ENCODE data around the gene DDX51. TPM values are rescaled to one million over a fixed set of nuclear protein-coding genes. Genes with fewer than 3 reads are reported as not detected.

Gene DDX51
- total RNA-seq, 1 experiment from 2014 or later: 16.2 TPM

GRCh38 chr12:132182206-132182710 lies 38.1 kb upstream of the DDX51 start:
- DNase-seq: no peak
- no peak overlapping the region for H3K4me3 ChIP-seq
- BruUV-seq (replicated peaks): no TSS peak
- H3K36me3 ChIP-seq (ENCODE audit: low read depth): no peaks in the 10 kb centered on the region
- TF ChIP-seq, protein P1, sequence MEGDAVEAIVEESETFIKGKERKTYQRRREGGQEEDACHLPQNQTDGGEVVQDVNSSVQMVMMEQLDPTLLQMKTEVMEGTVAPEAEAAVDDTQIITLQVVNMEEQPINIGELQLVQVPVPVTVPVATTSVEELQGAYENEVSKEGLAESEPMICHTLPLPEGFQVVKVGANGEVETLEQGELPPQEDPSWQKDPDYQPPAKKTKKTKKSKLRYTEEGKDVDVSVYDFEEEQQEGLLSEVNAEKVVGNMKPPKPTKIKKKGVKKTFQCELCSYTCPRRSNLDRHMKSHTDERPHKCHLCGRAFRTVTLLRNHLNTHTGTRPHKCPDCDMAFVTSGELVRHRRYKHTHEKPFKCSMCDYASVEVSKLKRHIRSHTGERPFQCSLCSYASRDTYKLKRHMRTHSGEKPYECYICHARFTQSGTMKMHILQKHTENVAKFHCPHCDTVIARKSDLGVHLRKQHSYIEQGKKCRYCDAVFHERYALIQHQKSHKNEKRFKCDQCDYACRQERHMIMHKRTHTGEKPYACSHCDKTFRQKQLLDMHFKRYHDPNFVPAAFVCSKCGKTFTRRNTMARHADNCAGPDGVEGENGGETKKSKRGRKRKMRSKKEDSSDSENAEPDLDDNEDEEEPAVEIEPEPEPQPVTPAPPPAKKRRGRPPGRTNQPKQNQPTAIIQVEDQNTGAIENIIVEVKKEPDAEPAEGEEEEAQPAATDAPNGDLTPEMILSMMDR (conservative IDR thresholded peaks at IDR 0.05): no peak
- no peak for TF ChIP-seq EZH2 (IDR thresholded peaks at IDR 0.05; ENCODE audit: low read depth)
- no peaks in the 10 kb centered on the region for H3K9me3 ChIP-seq (ENCODE audit: insufficient read depth, low read depth)
- H3F3A ChIP-seq (ENCODE audit: insufficient read depth, low read depth): 0 out of 2 replicates have a peak, but pooled peaks cover 4% of the 10 kb centered on the region
- H3K27me3 ChIP-seq (ENCODE audit: insufficient read depth, low read depth): peaks cover 91% of the 10 kb centered on the region
- POLR2A ChIA-PET (ENCODE audit: unreplicated experiment): no interaction called here
- no peaks in the 10 kb centered on the region for H3K9me2 ChIP-seq (ENCODE audit: insufficient read depth)
- H4K20me1 ChIP-seq (ENCODE audit: insufficient read depth): peaks cover 3% of the 10 kb centered on the region; the same call in 1 of the 2 replicates
- intact Hi-C loops (cut with micrococcal nuclease; ENCODE audit: unreplicated experiment): no loop called here
- no peak overlapping the region for H3K4me2 ChIP-seq
- CTCF ChIA-PET: no interaction called here
- no peak overlapping the region for H2AFZ ChIP-seq
- no peaks in the 10 kb centered on the region for H3K79me2 ChIP-seq (ENCODE audit: low read depth)
- H3K4me1 ChIP-seq (replicated peaks; ENCODE audit: insufficient read depth): no peaks in the 10 kb centered on the region
- H3K27ac ChIP-seq: no peak overlapping the region

GRCh38 chr12:132181570-132182200 lies 37.6 kb upstream of the DDX51 start:
- Histone ChIP-seq H3K9me2 (ENCODE audit: insufficient read depth) (no peaks in the 10 kb centered on the region), H3F3A (ENCODE audit: insufficient read depth, low read depth) (0 out of 2 replicates have a peak, but pooled peaks cover 4% of the 10 kb centered on the region), H4K20me1 (ENCODE audit: insufficient read depth) (peaks cover 3% of the 10 kb centered on the region; the same call in 1 of the 2 replicates), H2AFZ (no peak overlapping the region), H3K79me2 (ENCODE audit: low read depth) (no peaks in the 10 kb centered on the region), H3K27ac (no peak overlapping the region), H3K9me3 (ENCODE audit: insufficient read depth, low read depth) (no peaks in the 10 kb centered on the region), H3K27me3 (ENCODE audit: insufficient read depth, low read depth) (peaks cover 91% of the 10 kb centered on the region), H3K4me2 (no peak overlapping the region), H3K4me3 (no peak overlapping the region), H3K36me3 (ENCODE audit: low read depth) (no peaks in the 10 kb centered on the region), H3K4me1 (replicated peaks; ENCODE audit: insufficient read depth) (no peaks in the 10 kb centered on the region)
- BruUV-seq (replicated peaks): no TSS peak
- TF ChIP-seq, protein P1 (conservative IDR thresholded peaks at IDR 0.05): no peak
- no peak for TF ChIP-seq EZH2 (IDR thresholded peaks at IDR 0.05; ENCODE audit: low read depth)
- DNase-seq: no peak
- ChIA-PET CTCF (no interaction called here), POLR2A (ENCODE audit: unreplicated experiment) (no interaction called here)
- intact Hi-C loops (cut with micrococcal nuclease; ENCODE audit: unreplicated experiment): no loop called here

DNA sequence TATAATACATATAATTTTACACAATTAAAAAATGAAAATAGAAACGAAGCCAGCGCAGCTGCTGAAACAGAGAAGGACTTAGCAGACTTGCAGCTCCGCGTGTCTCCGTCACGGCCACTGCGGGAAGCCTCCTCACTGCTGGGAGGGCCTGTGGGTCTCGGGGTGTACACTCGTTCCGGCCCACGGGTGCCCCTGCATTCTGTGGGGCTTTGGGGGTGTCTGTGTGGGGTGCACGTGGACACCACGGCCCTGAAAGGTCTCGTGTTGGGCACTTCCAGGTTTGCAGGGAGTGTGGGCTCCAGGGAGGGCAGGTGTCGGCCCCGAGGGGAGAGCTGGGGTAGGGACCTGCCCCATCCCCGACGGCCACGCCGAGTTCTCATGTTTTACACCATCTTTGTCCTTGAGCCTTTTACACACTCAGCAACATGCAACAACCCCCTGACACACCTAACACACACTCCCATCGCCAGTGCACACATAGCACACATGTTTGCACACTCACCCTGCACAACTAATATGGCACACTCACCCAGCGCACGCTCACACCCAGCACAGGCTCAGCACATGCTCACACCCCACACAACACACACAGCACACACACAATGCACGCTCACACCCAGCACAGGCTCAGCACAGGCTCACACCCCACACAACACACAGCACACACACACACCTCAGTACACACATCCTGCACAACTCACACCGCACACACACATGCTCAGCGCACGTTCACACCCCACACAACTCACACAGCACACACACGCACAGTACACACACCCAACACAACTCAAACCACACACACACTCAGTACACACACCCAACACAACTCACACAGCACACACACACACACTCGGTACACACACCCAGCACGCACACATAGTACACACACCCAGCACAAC lies 36.8 kb upstream of the DDX51 start:
- POLR2A ChIA-PET (ENCODE audit: unreplicated experiment): interaction anchor here (0.6 to 0.9 kb wide), 2 partner anchors 249 to 302 kb away, joined by 3 to 16 read pairs; no protein-coding TSS in a partner anchor
- intact Hi-C loops (cut with micrococcal nuclease; ENCODE audit: unreplicated experiment): no loop called here
- CTCF ChIA-PET: no interaction called here
- Histone ChIP-seq H3K9me2 (ENCODE audit: insufficient read depth) (no peaks in the 10 kb centered on the region), H3K27ac (no peak overlapping the region), H3K79me2 (ENCODE audit: low read depth) (no peaks in the 10 kb centered on the region), H3K4me3 (no peak overlapping the region), H3K27me3 (ENCODE audit: insufficient read depth, low read depth) (peaks cover 91% of the 10 kb centered on the region), H3K4me1 (replicated peaks; ENCODE audit: insufficient read depth) (no peaks in the 10 kb centered on the region), H3K36me3 (ENCODE audit: low read depth) (no peaks in the 10 kb centered on the region), H2AFZ (no peak overlapping the region), H3F3A (ENCODE audit: insufficient read depth, low read depth) (0 out of 2 replicates have a peak, but pooled peaks cover 4% of the 10 kb centered on the region), H3K4me2 (no peak overlapping the region), H4K20me1 (ENCODE audit: insufficient read depth) (peaks cover 3% of the 10 kb centered on the region; the same call in 1 of the 2 replicates), H3K9me3 (ENCODE audit: insufficient read depth, low read depth) (no peaks in the 10 kb centered on the region)
- DNase-seq: no peak
- TF ChIP-seq, protein P1 (conservative IDR thresholded peaks at IDR 0.05): no peak
- no peak for TF ChIP-seq EZH2 (IDR thresholded peaks at IDR 0.05; ENCODE audit: low read depth)
- no TSS peak for BruUV-seq (replicated peaks)

All from PC-9 (cell line).